HCT116 (cell line): Measurements from ENCODE around the gene CCDC116.

ENCODE experiments used
- CEBPB ChIP-seq: IDR thresholded peaks from 2 replicates; pipeline ENCODE4 v1.6.1; 2012; ENCODE audit warnings: low read depth
- CTCF ChIP-seq, 3 experiments: fragments of 200-600 bp in 1 of 3; sonication (generic) in 1 of 3; IDR thresholded peaks in 2 of 3; conservative IDR thresholded peaks in 1 of 3; 2 replicates each; pipeline ENCODE4 v1.5.1; 2012 to 2017; ENCODE audit warnings: low read depth in 2 of 3, low read length in 2 of 3, antibody characterized with exemption in 1 of 3, borderline replicate concordance in 1 of 3, control low read depth in 1 of 3, mild to moderate bottlenecking in 1 of 3, mixed read lengths in 1 of 3, mixed run types in 1 of 3, moderate library complexity in 1 of 3; ENCODE audit not compliant: insufficient read depth in 1 of 3
- SIN3A ChIP-seq: IDR thresholded peaks from 2 replicates; pipeline ENCODE4 v1.6.1; 2012; ENCODE audit warnings: low read depth

DNA sequence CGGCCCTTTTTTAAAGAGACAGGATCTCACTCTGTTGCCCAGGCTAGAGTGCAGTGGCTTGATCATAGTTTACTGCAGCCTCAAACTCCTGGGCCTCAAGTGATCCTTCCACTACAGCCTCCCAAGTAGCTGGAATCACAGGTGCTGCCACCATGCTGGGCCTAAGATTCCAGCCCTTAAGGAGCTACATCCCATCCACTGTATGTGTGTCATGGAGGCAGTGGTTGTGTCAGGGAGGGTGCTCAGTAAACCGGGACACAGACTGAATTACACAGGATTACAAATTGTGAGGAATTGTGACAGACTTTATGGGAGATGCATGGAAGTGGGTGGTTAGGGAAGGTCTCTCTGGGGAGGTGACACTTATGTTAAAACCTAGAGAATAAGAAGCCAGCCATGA lies 31.2 kb downstream of the CCDC116 start:
- no peak for TF ChIP-seq CEBPB
- TF ChIP-seq CTCF (IDR thresholded peaks at IDR 0.05 in 2 of 3, conservative IDR thresholded peaks at IDR 0.05 in 1 of 3; ENCODE audit: borderline replicate concordance in 1 of 3, insufficient read depth in 1 of 3, low read depth in 2 of 3, low read length in 2 of 3) = no peak
- TF ChIP-seq SIN3A = no peak
